Right lobe of liver (tissue), 4 donors: ENCODE measurements around the gene FUT1.

Experiments used
- CTCF ChIP-seq, 4 donors: fragments of 200-600 bp in 3 of 4; fragments of 450-650 bp in 1 of 4; IDR thresholded peaks; one replicate each; pipeline versions ENCODE4 v1.5.1 to v1.8.0; 2016 to 2022; ENCODE audit warnings: antibody characterized with exemption in 4 of 4, mild to moderate bottlenecking in 2 of 4
- POLR2A ChIP-seq: fragments of 450-650 bp; IDR thresholded peaks from one replicate; pipeline ENCODE4 v1.6.1; 2017; ENCODE audit warnings: antibody characterized with exemption, mild to moderate bottlenecking
- donor health status: DM: no; HTN: no; CAD: no.
- donor health status: DM: no; HTN: no; CAD: no.
- donor health status: DM: no; HTN: yes; CAD: no.

GRCh38 chr19:48760504-48761205, 8.2 kb upstream of the FUT1 start:
- TF ChIP-seq CTCF (IDR thresholded peaks at IDR 0.05) (no peak), POLR2A (no peak)
